Osteoblast (primary cell): ENCODE measurements around the gene NOL3. TPM values are rescaled to one million over a fixed set of nuclear protein-coding genes. Genes with fewer than 3 reads are reported as not detected.

Source experiments
- DNase-seq: peaks from one replicate; pipeline ENCODE4 v3.0.0; 2011; ENCODE audit warnings: low spot score, mixed read lengths; ENCODE audit not compliant: insufficient read length; ENCODE audit errors: missing footprints
- H2AFZ ChIP-seq: 2 replicates; pipeline ENCODE4 v1.6.0; 2011; ENCODE audit warnings: mild to moderate bottlenecking, low read length
- H3K27ac ChIP-seq: 2 replicates; pipeline ENCODE4 v1.5.1; 2011; ENCODE audit warnings: mild to moderate bottlenecking, low read depth, low read length, moderate library complexity
- H3K27me3 ChIP-seq: 2 replicates; pipeline ENCODE4 v1.6.0; 2012; ENCODE audit warnings: mild to moderate bottlenecking, control low read depth, inconsistent platforms, low read length, moderate library complexity; ENCODE audit not compliant: insufficient read depth
- H3K36me3 ChIP-seq: 2 replicates; pipeline ENCODE4 v1.5.1; 2011; ENCODE audit warnings: mild to moderate bottlenecking, low read length, control low read depth, moderate library complexity; ENCODE audit not compliant: insufficient read depth
- H3K4me1 ChIP-seq: 2 replicates; pipeline ENCODE4 v1.5.1; 2011; ENCODE audit warnings: mild to moderate bottlenecking, low read length, control low read depth, moderate library complexity; ENCODE audit not compliant: insufficient read depth
- H3K4me2 ChIP-seq: 2 replicates; pipeline ENCODE4 v1.6.0; 2011; ENCODE audit warnings: mild to moderate bottlenecking, low read length; ENCODE audit not compliant: insufficient read depth
- H3K4me3 ChIP-seq: fragments of 200-600 bp; sonication (generic); 3 replicates; pipeline ENCODE4 v1.5.1; 2012; ENCODE audit warnings: mild to moderate bottlenecking, low read length, inconsistent platforms; ENCODE audit not compliant: insufficient read depth
- H3K79me2 ChIP-seq: 2 replicates; pipeline ENCODE4 v1.6.0; 2012; ENCODE audit warnings: mild to moderate bottlenecking, low read length, control low read depth, inconsistent platforms; ENCODE audit not compliant: insufficient read depth
- H3K9me3 ChIP-seq: 2 replicates; pipeline ENCODE4 v1.5.1; 2011; ENCODE audit warnings: low read depth, low read length, control low read depth
- H4K20me1 ChIP-seq: 2 replicates; pipeline ENCODE4 v1.6.0; 2012; ENCODE audit warnings: mild to moderate bottlenecking, low read length, control low read depth; ENCODE audit not compliant: insufficient read depth
- CTCF ChIP-seq: IDR thresholded peaks from 2 replicates; pipeline ENCODE4 v1.5.1; 2011; ENCODE audit warnings: mild to moderate bottlenecking, low read depth, low read length, moderate library complexity; ENCODE audit errors: extremely low read depth
- total RNA-seq: library from RNA; depleted of rRNA; stranded (reverse); fragments of >200 nt; gene quantifications from 2 replicates; pipeline ENCODE4 v1.2.3, GENCODE V29; 2012

The NOL3 gene
- total RNA-seq, 1 donor = 10.9 TPM

- no peak for TF ChIP-seq CTCF
Observed at GRCh38 chr16:67208154-67208896, 38.0 kb downstream of the NOL3 start.

GRCh38 chr16:67209565-67209964 lies 39.2 kb downstream of the NOL3 start:
- no peak for TF ChIP-seq CTCF
- Histone ChIP-seq H3K4me3 (no peak overlapping the region), H3K4me1 (no peaks in the 10 kb centered on the region), H3K79me2 (no peaks in the 10 kb centered on the region), H3K27ac (no peak overlapping the region), H3K27me3 (no peaks in the 10 kb centered on the region), H2AFZ (no peak overlapping the region), H4K20me1 (peaks cover 2% of the 10 kb centered on the region), H3K4me2 (no peak overlapping the region), H3K36me3 (no peaks in the 10 kb centered on the region), H3K9me3 (no peaks in the 10 kb centered on the region)
- no peak for DNase-seq

More at GRCh38 chr16:67208154-67208896, 38.0 kb downstream of the NOL3 start:
- no peaks in the 10 kb centered on the region for H3K36me3 ChIP-seq
- DNase-seq = no peak
- H2AFZ ChIP-seq = no peak overlapping the region
- H3K4me3 ChIP-seq = no peak overlapping the region
- H3K4me1 ChIP-seq = no peaks in the 10 kb centered on the region
- H3K27me3 ChIP-seq = no peaks in the 10 kb centered on the region
- H3K4me2 ChIP-seq = no peak overlapping the region
- H3K9me3 ChIP-seq = no peaks in the 10 kb centered on the region
- H3K79me2 ChIP-seq = no peaks in the 10 kb centered on the region
- no peak overlapping the region for H3K27ac ChIP-seq
- H4K20me1 ChIP-seq = no peaks in the 10 kb centered on the region

GRCh38 chr16:67210069-67210937 lies 40.0 kb downstream of the NOL3 start:
- no peaks in the 10 kb centered on the region for H3K9me3 ChIP-seq

More at GRCh38 chr16:67210069-67210937, 40.0 kb downstream of the NOL3 start:
- Histone ChIP-seq H3K4me2 (no peak overlapping the region), H3K4me1 (no peaks in the 10 kb centered on the region), H3K27me3 (no peaks in the 10 kb centered on the region), H3K27ac (no peak overlapping the region), H3K79me2 (no peaks in the 10 kb centered on the region), H3K4me3 (no peak overlapping the region), H2AFZ (no peak overlapping the region), H3K36me3 (no peaks in the 10 kb centered on the region), H4K20me1 (peaks cover 2% of the 10 kb centered on the region)
- no peak for DNase-seq
- no peak for TF ChIP-seq CTCF
